ENCODE results near the gene KSR1.

DNA sequence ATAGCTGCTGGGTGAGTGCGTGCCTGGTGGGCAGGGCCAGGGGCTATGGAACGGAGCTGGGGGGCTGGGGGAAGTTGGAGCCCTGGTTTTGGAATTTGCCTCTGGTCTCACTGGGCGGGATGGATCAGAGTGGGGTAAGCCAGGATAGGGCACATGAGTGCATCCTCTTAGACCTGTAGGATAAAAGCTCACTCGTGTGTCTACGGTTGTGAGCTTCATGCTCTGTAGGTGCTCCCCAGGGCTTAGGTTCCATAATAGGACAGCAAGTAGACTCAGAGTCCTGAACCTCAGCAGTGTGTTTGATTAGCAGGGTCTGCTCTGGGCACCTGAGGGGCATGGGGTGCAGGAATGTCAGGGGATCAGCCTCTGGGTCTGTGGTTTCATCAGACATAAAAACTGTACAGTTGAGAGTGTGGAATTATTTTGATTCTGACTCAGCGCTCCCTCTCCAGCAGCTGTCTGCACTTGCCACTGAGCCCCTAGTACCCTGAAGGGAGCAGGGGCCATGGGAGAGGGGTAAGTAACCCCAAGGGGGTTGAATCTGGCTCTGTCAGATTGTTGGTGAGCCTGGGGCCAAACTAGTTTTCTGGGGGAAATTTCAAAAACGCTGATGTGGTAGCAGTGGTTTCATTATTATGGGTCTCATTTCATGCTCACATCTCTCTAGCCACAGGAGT lies 90.5 kb downstream of the KSR1 start:
- TF ChIP-seq, protein P1, sequence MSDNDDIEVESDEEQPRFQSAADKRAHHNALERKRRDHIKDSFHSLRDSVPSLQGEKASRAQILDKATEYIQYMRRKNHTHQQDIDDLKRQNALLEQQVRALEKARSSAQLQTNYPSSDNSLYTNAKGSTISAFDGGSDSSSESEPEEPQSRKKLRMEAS (IDR thresholded peaks at IDR 0.05; ENCODE audit: low read depth): no peak
- no peak for TF ChIP-seq GABPA (IDR thresholded peaks at IDR 0.05; ENCODE audit: low read depth)
- TF ChIP-seq CTCF (IDR thresholded peaks at IDR 0.05): no peak
- no peak for TF ChIP-seq TAF1 (IDR thresholded peaks at IDR 0.05; ENCODE audit: borderline replicate concordance, low read depth, low read length)
- no peak for TF ChIP-seq EZH2phosphoT487 (IDR thresholded peaks at IDR 0.05; ENCODE audit: borderline replicate concordance, low read depth)
- no peak for TF ChIP-seq SMC3 (IDR thresholded peaks at IDR 0.05; ENCODE audit: low read depth, low read length)
- no peak for TF ChIP-seq TEAD4 (IDR thresholded peaks at IDR 0.05; ENCODE audit: borderline replicate concordance, insufficient read depth)
- TF ChIP-seq, protein P2, sequence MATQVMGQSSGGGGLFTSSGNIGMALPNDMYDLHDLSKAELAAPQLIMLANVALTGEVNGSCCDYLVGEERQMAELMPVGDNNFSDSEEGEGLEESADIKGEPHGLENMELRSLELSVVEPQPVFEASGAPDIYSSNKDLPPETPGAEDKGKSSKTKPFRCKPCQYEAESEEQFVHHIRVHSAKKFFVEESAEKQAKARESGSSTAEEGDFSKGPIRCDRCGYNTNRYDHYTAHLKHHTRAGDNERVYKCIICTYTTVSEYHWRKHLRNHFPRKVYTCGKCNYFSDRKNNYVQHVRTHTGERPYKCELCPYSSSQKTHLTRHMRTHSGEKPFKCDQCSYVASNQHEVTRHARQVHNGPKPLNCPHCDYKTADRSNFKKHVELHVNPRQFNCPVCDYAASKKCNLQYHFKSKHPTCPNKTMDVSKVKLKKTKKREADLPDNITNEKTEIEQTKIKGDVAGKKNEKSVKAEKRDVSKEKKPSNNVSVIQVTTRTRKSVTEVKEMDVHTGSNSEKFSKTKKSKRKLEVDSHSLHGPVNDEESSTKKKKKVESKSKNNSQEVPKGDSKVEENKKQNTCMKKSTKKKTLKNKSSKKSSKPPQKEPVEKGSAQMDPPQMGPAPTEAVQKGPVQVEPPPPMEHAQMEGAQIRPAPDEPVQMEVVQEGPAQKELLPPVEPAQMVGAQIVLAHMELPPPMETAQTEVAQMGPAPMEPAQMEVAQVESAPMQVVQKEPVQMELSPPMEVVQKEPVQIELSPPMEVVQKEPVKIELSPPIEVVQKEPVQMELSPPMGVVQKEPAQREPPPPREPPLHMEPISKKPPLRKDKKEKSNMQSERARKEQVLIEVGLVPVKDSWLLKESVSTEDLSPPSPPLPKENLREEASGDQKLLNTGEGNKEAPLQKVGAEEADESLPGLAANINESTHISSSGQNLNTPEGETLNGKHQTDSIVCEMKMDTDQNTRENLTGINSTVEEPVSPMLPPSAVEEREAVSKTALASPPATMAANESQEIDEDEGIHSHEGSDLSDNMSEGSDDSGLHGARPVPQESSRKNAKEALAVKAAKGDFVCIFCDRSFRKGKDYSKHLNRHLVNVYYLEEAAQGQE (IDR thresholded peaks at IDR 0.05; ENCODE audit: low read depth, low read length): no peak
- no peak for TF ChIP-seq PBX3 (IDR thresholded peaks at IDR 0.05)
- no peak for TF ChIP-seq NFIC (IDR thresholded peaks at IDR 0.05; ENCODE audit: borderline replicate concordance)
- no peak for TF ChIP-seq POLR2AphosphoS5 (IDR thresholded peaks at IDR 0.05; ENCODE audit: low read depth, low read length)
- TF ChIP-seq MXI1 (IDR thresholded peaks at IDR 0.05; ENCODE audit: low read depth, low read length): no peak
- no peak for TF ChIP-seq USF2 (IDR thresholded peaks at IDR 0.05; ENCODE audit: borderline replicate concordance, low read depth, low read length)
- TF ChIP-seq RFX5 (IDR thresholded peaks at IDR 0.05; ENCODE audit: low read length): no peak
